Trophoblast cell (in vitro differentiated cells and primary cell): ENCODE measurements around the gene MAN1C1.
"Not testable (repeated sequence)": the region's sequence is repeated elsewhere in the genome, so short reads cannot be mapped to it uniquely, and the experiment has no call there.

Experiments
- DNase-seq, 2 donors: peaks; one replicate each; pipeline ENCODE4 v3.0.0-alpha.2; 2016
- H2AFZ ChIP-seq: 2 replicates; pipeline ENCODE4 v1.6.1; 2013; ENCODE audit warnings: low read length, moderate library complexity, mild to moderate bottlenecking; ENCODE audit not compliant: insufficient read depth, poor library complexity
- H2AK5ac ChIP-seq: 2 replicates; pipeline ENCODE4 v1.6.1; 2013; ENCODE audit warnings: mild to moderate bottlenecking, low read length
- H2BK120ac ChIP-seq: 2 replicates; pipeline ENCODE4 v1.6.1; 2013; ENCODE audit warnings: low read length, mild to moderate bottlenecking, moderate library complexity; ENCODE audit not compliant: insufficient read depth, poor library complexity
- H2BK12ac ChIP-seq: 2 replicates; pipeline ENCODE4 v1.6.1; 2013; ENCODE audit warnings: mild to moderate bottlenecking, low read length, moderate library complexity
- H2BK5ac ChIP-seq: 2 replicates; pipeline ENCODE4 v1.6.1; 2013; ENCODE audit warnings: low read length, low read depth, moderate library complexity, mild to moderate bottlenecking; ENCODE audit not compliant: poor library complexity
- H3K14ac ChIP-seq: 2 replicates; pipeline ENCODE4 v1.6.1; 2013; ENCODE audit warnings: mild to moderate bottlenecking, low read length
- H3K18ac ChIP-seq: 2 replicates; pipeline ENCODE4 v1.6.1; 2013; ENCODE audit warnings: mild to moderate bottlenecking, low read length
- H3K23ac ChIP-seq: 2 replicates; pipeline ENCODE4 v1.6.1; 2013; ENCODE audit warnings: low read length
- H3K27ac ChIP-seq: 2 replicates; pipeline ENCODE4 v1.5.1; 2013; ENCODE audit warnings: low read depth, mild to moderate bottlenecking, inconsistent platforms, low read length, moderate library complexity
- H3K27me3 ChIP-seq: 2 replicates; pipeline ENCODE4 v1.6.1; 2013; ENCODE audit warnings: inconsistent platforms, mild to moderate bottlenecking, low read length, moderate library complexity; ENCODE audit not compliant: insufficient read depth
- H3K36me3 ChIP-seq, 2 experiments: 1 replicate in 1 of 2; 2 replicates in 1 of 2; pipeline ENCODE4 v1.6.1; 2013; ENCODE audit warnings: low read length in 2 of 2, mild to moderate bottlenecking in 2 of 2, moderate library complexity in 1 of 2; ENCODE audit not compliant: insufficient read depth in 2 of 2, control insufficient read depth in 1 of 2
- H3K4ac ChIP-seq: 2 replicates; pipeline ENCODE4 v1.6.1; 2013; ENCODE audit warnings: low read depth, mild to moderate bottlenecking, low read length, moderate library complexity
- H3K4me1 ChIP-seq, 2 experiments: 1 replicate in 1 of 2; 2 replicates in 1 of 2; pipeline ENCODE4 v1.6.1; 2013; ENCODE audit warnings: low read length in 2 of 2, mild to moderate bottlenecking in 2 of 2, moderate library complexity in 1 of 2; ENCODE audit not compliant: insufficient read depth in 2 of 2, control insufficient read depth in 1 of 2
- H3K4me2 ChIP-seq: 2 replicates; pipeline ENCODE4 v1.6.1; 2013; ENCODE audit warnings: inconsistent platforms, mild to moderate bottlenecking, low read length, moderate library complexity
- H3K4me3 ChIP-seq: 2 replicates; pipeline ENCODE4 v1.5.1; 2013; ENCODE audit warnings: mild to moderate bottlenecking, low read depth, low read length, inconsistent platforms
- H3K79me1 ChIP-seq: one replicate; pipeline ENCODE4 v1.6.1; 2013; ENCODE audit warnings: low read length
- H3K79me2 ChIP-seq: 2 replicates; pipeline ENCODE4 v1.6.1; 2013; ENCODE audit warnings: low read length, mild to moderate bottlenecking; ENCODE audit not compliant: control insufficient read depth, insufficient read depth, poor library complexity
- H3K9ac ChIP-seq: 2 replicates; pipeline ENCODE4 v1.6.1; 2013; ENCODE audit warnings: mild to moderate bottlenecking, low read length
- H3K9me3 ChIP-seq: 2 replicates; pipeline ENCODE4 v1.6.1; 2013; ENCODE audit warnings: low read depth, mild to moderate bottlenecking, control low read depth, inconsistent platforms, low read length; ENCODE audit not compliant: insufficient read depth
- H4K12ac ChIP-seq: 2 replicates; pipeline ENCODE4 v1.6.1; 2013; ENCODE audit warnings: low read depth, mild to moderate bottlenecking, low read length, moderate library complexity
- H4K8ac ChIP-seq: 2 replicates; pipeline ENCODE4 v1.6.1; 2013; ENCODE audit warnings: low read depth, mild to moderate bottlenecking, low read length, moderate library complexity
- H4K91ac ChIP-seq: one replicate; pipeline ENCODE4 v1.6.1; 2013; ENCODE audit warnings: low read depth, mild to moderate bottlenecking, low read length, moderate library complexity
- WGBS: extraction: QIAGEN DNeasy Blood & Tissue Kit; methylation state at CpG from one replicate; pipeline ENCODE4 v1.1.7; 2013; ENCODE audit warnings: missing lambda C conversion rate; ENCODE audit not compliant: insufficient read length, insufficient coverage; ENCODE audit errors: extremely low coverage; 5-methylcytosine and 5-hydroxymethylcytosine counted together

Gene MAN1C1

GRCh38 chr1:25594971-25595370, 21.6 kb upstream of the MAN1C1 start:
- DNase-seq, result no peak
- H3K36me3 ChIP-seq, result no peaks in the 10 kb centered on the region
- H3K14ac ChIP-seq, result no peak overlapping the region
- no peak overlapping the region for H3K23ac ChIP-seq
- no peak overlapping the region for H2AK5ac ChIP-seq
- H3K4me1 ChIP-seq, result no peaks in the 10 kb centered on the region
- H4K8ac ChIP-seq, result no peak overlapping the region
- H2BK12ac ChIP-seq, result no peak overlapping the region
- no peak overlapping the region for H4K12ac ChIP-seq
- H4K91ac ChIP-seq, result no peak overlapping the region
- H3K4me3 ChIP-seq, result no peak overlapping the region
- no peak overlapping the region for H3K4me2 ChIP-seq
- no peak overlapping the region for H2BK120ac ChIP-seq
- H2AFZ ChIP-seq, result no peak overlapping the region
- H3K9ac ChIP-seq, result no peak overlapping the region
- H3K4ac ChIP-seq, result no peak overlapping the region
- H3K27me3 ChIP-seq, result no peaks in the 10 kb centered on the region
- WGBS, result no CpG with 5 or more reads among the region's 2 CpGs
- no peaks in the 10 kb centered on the region for H3K79me1 ChIP-seq
- H3K79me2 ChIP-seq, result no peaks in the 10 kb centered on the region
- peaks cover 4% of the 10 kb centered on the region for H3K9me3 ChIP-seq
- H3K27ac ChIP-seq, result no peak overlapping the region
- no peak overlapping the region for H3K18ac ChIP-seq
- no peak overlapping the region for H2BK5ac ChIP-seq

GRCh38 chr1:25596641-25597040, 19.9 kb upstream of the MAN1C1 start:
- not testable (repeated sequence) for H3K23ac ChIP-seq, H3K4ac ChIP-seq, H3K18ac ChIP-seq, H3K4me3 ChIP-seq, H4K12ac ChIP-seq, H3K9ac ChIP-seq, H3K9me3 ChIP-seq, H3K27me3 ChIP-seq, H3K79me2 ChIP-seq, H3K27ac ChIP-seq, H3K79me1 ChIP-seq, H3K14ac ChIP-seq, DNase-seq, H2BK120ac ChIP-seq, H2AFZ ChIP-seq, H3K36me3 ChIP-seq, H2BK12ac ChIP-seq, H2BK5ac ChIP-seq, H3K4me2 ChIP-seq, H2AK5ac ChIP-seq, H3K4me1 ChIP-seq, H4K8ac ChIP-seq, H4K91ac ChIP-seq
- WGBS, result no CpG with 5 or more reads among the region's 5 CpGs

- H2BK12ac ChIP-seq, result no peak overlapping the region
- H4K91ac ChIP-seq, result no peak overlapping the region
- H3K4me1 ChIP-seq, result no peaks in the 10 kb centered on the region
- H3K4ac ChIP-seq, result no peak overlapping the region
- no peak for DNase-seq
- H3K79me2 ChIP-seq, result no peaks in the 10 kb centered on the region
- no peak overlapping the region for H2BK5ac ChIP-seq
- H4K8ac ChIP-seq, result no peak overlapping the region
- H3K9me3 ChIP-seq, result peaks cover 5% of the 10 kb centered on the region
- H3K14ac ChIP-seq, result no peak overlapping the region
- no peaks in the 10 kb centered on the region for H3K36me3 ChIP-seq
- H4K12ac ChIP-seq, result no peak overlapping the region
- no peak overlapping the region for H3K23ac ChIP-seq
- H3K4me3 ChIP-seq, result no peak overlapping the region
- no peaks in the 10 kb centered on the region for H3K79me1 ChIP-seq
- H3K27ac ChIP-seq, result no peak overlapping the region
- no peaks in the 10 kb centered on the region for H3K27me3 ChIP-seq
- H3K9ac ChIP-seq, result no peak overlapping the region
- H3K4me2 ChIP-seq, result no peak overlapping the region
- no peak overlapping the region for H3K18ac ChIP-seq
- no peak overlapping the region for H2AFZ ChIP-seq
- no peak overlapping the region for H2AK5ac ChIP-seq
- no peak overlapping the region for H2BK120ac ChIP-seq
- no CpG with 5 or more reads among the region's 1 CpG for WGBS
Observed at GRCh38 chr1:25598879-25599278, 17.7 kb upstream of the MAN1C1 start.

DNA sequence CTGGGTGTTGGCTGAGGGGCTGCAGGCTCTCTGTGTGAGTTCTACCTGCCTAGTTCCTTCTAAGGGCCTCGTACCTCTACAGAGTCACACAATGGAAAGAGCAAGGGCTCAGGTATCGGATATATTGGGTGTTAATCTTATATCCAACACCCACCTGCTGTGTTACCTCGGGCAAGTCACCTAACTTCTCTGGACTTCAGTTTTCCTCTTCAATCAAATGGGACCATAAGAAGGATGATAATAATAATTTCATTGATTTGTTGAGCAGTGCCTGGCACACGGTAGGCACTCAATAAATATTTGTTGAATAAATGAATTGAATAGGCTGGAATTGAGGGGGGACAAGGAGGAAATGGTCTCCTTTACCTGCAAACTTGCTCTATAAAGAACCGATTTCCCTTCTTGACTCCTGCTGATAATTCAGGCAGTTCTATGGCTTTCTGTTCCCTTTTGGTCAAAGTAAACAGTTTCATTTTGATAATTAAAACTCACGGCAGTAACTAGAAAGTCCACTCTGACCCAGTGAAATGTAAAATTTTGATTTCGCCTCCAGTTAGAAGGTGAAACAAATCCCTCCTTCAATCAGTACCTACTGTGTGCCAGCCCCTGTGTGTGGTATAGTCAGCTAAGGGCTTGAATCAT, 16.5 kb upstream of the MAN1C1 start:
- Histone ChIP-seq H3K9me3 (peaks cover 5% of the 10 kb centered on the region), H3K79me1 (no peaks in the 10 kb centered on the region)

More for the DNA sequence above, 16.5 kb upstream of the MAN1C1 start:
- H3K4me3 ChIP-seq, result no peak overlapping the region
- H3K79me2 ChIP-seq, result no peaks in the 10 kb centered on the region
- H2BK12ac ChIP-seq, result no peak overlapping the region
- no peaks in the 10 kb centered on the region for H3K4me1 ChIP-seq
- no CpG with 5 or more reads among the region's 7 CpGs for WGBS
- no peak overlapping the region for H3K4me2 ChIP-seq
- no peak overlapping the region for H2BK5ac ChIP-seq
- H3K36me3 ChIP-seq, result no peaks in the 10 kb centered on the region
- H2BK120ac ChIP-seq, result no peak overlapping the region
- H3K27me3 ChIP-seq, result no peaks in the 10 kb centered on the region
- no peak overlapping the region for H3K14ac ChIP-seq
- H4K8ac ChIP-seq, result no peak overlapping the region
- H2AK5ac ChIP-seq, result no peak overlapping the region
- no peak overlapping the region for H3K23ac ChIP-seq
- H3K27ac ChIP-seq, result no peak overlapping the region
- no peak overlapping the region for H2AFZ ChIP-seq
- no peak overlapping the region for H4K12ac ChIP-seq
- H3K18ac ChIP-seq, result no peak overlapping the region
- no peak for DNase-seq
- no peak overlapping the region for H3K4ac ChIP-seq
- H4K91ac ChIP-seq, result no peak overlapping the region
- no peak overlapping the region for H3K9ac ChIP-seq
